Breast epithelium (tissue), 4 donors: ENCODE results near the gene MUC5AC. TPM values are rescaled to one million over a fixed set of nuclear protein-coding genes. Genes with fewer than 3 reads are reported as not detected.

Experiments
- DNase-seq, 2 donors: peaks; one replicate each; pipeline ENCODE4 v3.0.0-alpha.2; 2019; ENCODE audit warnings: low spot score in 2 of 2
- H3K27ac ChIP-seq, 2 donors: fragments of 200-600 bp; sonication (generic) in 1 of 2; one replicate each; pipeline ENCODE4 v1.5.1; 2016 to 2019; ENCODE audit warnings: mild to moderate bottlenecking in 1 of 2
- H3K27me3 ChIP-seq, 2 donors: fragments of 200-600 bp; sonication (generic) in 1 of 2; one replicate each; pipeline versions ENCODE4 v1.5.1 to v1.6.0; 2017 to 2019; ENCODE audit warnings: control low read depth in 1 of 2, mild to moderate bottlenecking in 1 of 2
- H3K36me3 ChIP-seq: fragments of 200-600 bp; one replicate; pipeline ENCODE4 v1.5.1; 2019
- H3K4me1 ChIP-seq, 2 donors: fragments of 200-600 bp; sonication (generic); one replicate each; pipeline ENCODE4 v1.5.1; 2016 to 2019; ENCODE audit warnings: control low read depth in 1 of 2
- H3K4me3 ChIP-seq, 3 donors: fragments of 200-600 bp; sonication (generic); 1 replicate in 2 of 3; 2 replicates in 1 of 3; pipeline ENCODE4 v1.5.1; 2016 to 2019; ENCODE audit warnings: mild to moderate bottlenecking in 3 of 3, moderate library complexity in 2 of 3
- H3K9me3 ChIP-seq, 2 donors: fragments of 200-600 bp; sonication (generic) in 1 of 2; one replicate each; pipeline ENCODE4 v1.5.1; 2016 to 2019; ENCODE audit warnings: control low read depth in 1 of 2
- POLR2A ChIP-seq: fragments of 450-650 bp; IDR thresholded peaks from one replicate; pipeline ENCODE4 v1.6.1; 2016; ENCODE audit warnings: antibody characterized with exemption, mild to moderate bottlenecking, moderate library complexity
- POLR2AphosphoS5 ChIP-seq, 3 donors: sonication (generic); formaldehyde crosslinking; IDR thresholded peaks; one replicate each; pipeline ENCODE4 v1.6.1; 2017; ENCODE audit warnings: antibody characterized with exemption in 3 of 3
- intact Hi-C: fragments of 100-400 bp; cut with DNase I; formaldehyde crosslinking; loops from one replicate; pipeline ENCODE4 v1.15.1; 2023; ENCODE audit warnings: low total_unique reads
- total RNA-seq, 3 donors: library from RNA; depleted of rRNA; stranded (reverse); fragments of >200 nt; gene quantifications; one replicate each; pipeline ENCODE4 v1.1.0, GENCODE V29; 2016
- TF ChIP-seq, protein P1 (sequence below), 3 donors: fragments of 450-650 bp; IDR thresholded peaks; one replicate each; pipeline ENCODE4 v1.5.1; 2016 to 2017; ENCODE audit warnings: antibody characterized with exemption in 3 of 3, mild to moderate bottlenecking in 3 of 3, moderate library complexity in 3 of 3

The MUC5AC gene
- total RNA-seq, 3 donors from 2014 or later = not detected

DNA sequence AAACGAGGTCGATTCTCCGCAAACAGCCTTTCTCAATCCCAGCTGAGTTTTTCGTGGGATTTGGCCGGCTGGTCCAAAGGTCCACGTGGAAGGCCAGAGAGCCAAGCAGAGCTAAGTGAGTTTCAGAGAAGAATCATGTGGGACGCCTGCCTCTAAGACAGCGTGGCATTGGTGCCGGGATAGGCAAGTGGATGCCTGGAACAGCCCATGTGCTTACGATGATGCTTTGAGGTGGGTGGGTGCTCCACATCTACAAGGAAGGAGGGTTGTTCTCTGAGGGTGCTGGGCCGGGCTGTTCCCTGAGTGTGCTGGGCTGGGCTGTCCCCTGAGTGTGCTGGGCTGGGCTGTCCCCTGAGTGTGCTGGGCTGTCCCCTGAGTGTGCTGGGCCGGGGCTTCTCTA, 41.6 kb upstream of the MUC5AC start:
- H3K9me3 ChIP-seq = no peaks in the 10 kb centered on the region
- no peak overlapping the region for H3K27ac ChIP-seq
- intact Hi-C loops = no loop called here
- peaks cover 0 to 27% of the 10 kb centered on the region in 2 donors for H3K27me3 ChIP-seq
- no peak overlapping the region for H3K4me3 ChIP-seq
- H3K4me1 ChIP-seq = no peaks in the 10 kb centered on the region
- DNase-seq = no peak
- H3K36me3 ChIP-seq = no peaks in the 10 kb centered on the region
- TF ChIP-seq POLR2AphosphoS5 (IDR thresholded peaks at IDR 0.05) (no peak), POLR2A (no peak)
- TF ChIP-seq, protein P1, sequence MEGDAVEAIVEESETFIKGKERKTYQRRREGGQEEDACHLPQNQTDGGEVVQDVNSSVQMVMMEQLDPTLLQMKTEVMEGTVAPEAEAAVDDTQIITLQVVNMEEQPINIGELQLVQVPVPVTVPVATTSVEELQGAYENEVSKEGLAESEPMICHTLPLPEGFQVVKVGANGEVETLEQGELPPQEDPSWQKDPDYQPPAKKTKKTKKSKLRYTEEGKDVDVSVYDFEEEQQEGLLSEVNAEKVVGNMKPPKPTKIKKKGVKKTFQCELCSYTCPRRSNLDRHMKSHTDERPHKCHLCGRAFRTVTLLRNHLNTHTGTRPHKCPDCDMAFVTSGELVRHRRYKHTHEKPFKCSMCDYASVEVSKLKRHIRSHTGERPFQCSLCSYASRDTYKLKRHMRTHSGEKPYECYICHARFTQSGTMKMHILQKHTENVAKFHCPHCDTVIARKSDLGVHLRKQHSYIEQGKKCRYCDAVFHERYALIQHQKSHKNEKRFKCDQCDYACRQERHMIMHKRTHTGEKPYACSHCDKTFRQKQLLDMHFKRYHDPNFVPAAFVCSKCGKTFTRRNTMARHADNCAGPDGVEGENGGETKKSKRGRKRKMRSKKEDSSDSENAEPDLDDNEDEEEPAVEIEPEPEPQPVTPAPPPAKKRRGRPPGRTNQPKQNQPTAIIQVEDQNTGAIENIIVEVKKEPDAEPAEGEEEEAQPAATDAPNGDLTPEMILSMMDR (IDR thresholded peaks at IDR 0.05) = no peak

- no peak overlapping the region for H3K4me3 ChIP-seq
- peaks cover 0 to 34% of the 10 kb centered on the region in 2 donors for H3K27me3 ChIP-seq
- no peaks in the 10 kb centered on the region for H3K36me3 ChIP-seq
- H3K9me3 ChIP-seq = no peaks in the 10 kb centered on the region
- intact Hi-C loops = no loop called here
- no peak for TF ChIP-seq POLR2A
- H3K4me1 ChIP-seq = no peaks in the 10 kb centered on the region
- DNase-seq = no peak
- no peak overlapping the region for H3K27ac ChIP-seq
These were observed 40.9 kb upstream of the MUC5AC start for GRCh38 chr11:1116666-1117390.

DNA sequence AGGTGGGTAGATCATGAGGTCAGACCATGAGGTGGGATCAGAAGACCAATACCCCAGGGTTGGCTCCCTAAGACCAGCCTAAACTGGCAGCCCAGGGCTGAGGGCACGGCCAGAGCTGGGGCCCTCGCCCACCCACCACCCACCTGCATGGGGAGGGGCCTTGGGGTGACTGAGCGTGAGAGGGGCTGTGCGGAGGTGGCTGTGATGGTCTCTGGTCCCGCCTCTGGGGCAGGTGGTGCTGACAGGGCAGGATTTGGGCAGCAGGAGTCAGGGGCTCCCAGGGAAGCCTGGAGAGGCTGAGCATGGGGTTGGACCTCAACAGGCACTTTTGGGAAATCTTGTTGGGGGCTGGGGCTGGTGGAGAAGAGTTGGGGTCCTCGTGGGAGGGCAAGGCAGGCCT, 39.8 kb upstream of the MUC5AC start:
- DNase-seq = no peak
- TF ChIP-seq, protein P1 (IDR thresholded peaks at IDR 0.05) = no peak
- no peak for TF ChIP-seq POLR2AphosphoS5 (IDR thresholded peaks at IDR 0.05)
- TF ChIP-seq POLR2A = no peak
- no peaks in the 10 kb centered on the region for H3K36me3 ChIP-seq
- no peaks in the 10 kb centered on the region for H3K4me1 ChIP-seq
- no peaks in the 10 kb centered on the region for H3K9me3 ChIP-seq
- H3K4me3 ChIP-seq = no peak overlapping the region
- intact Hi-C loops = no loop called here
- H3K27ac ChIP-seq = no peak overlapping the region
- H3K27me3 ChIP-seq = peaks cover 0 to 44% of the 10 kb centered on the region in 2 donors

- intact Hi-C loops = no loop called here
- Histone ChIP-seq H3K9me3 (no peaks in the 10 kb centered on the region), H3K4me1 (no peaks in the 10 kb centered on the region), H3K36me3 (no peaks in the 10 kb centered on the region), H3K4me3 (no peak overlapping the region), H3K27ac (no peak overlapping the region), H3K27me3 (peaks cover 0 to 44% of the 10 kb centered on the region in 2 donors)
- DNase-seq = no peak
- TF ChIP-seq, protein P1 (IDR thresholded peaks at IDR 0.05) = no peak
- TF ChIP-seq POLR2A = no peak
- no peak for TF ChIP-seq POLR2AphosphoS5 (IDR thresholded peaks at IDR 0.05)
These were observed 38.8 kb upstream of the MUC5AC start for GRCh38 chr11:1118755-1119603.

DNA sequence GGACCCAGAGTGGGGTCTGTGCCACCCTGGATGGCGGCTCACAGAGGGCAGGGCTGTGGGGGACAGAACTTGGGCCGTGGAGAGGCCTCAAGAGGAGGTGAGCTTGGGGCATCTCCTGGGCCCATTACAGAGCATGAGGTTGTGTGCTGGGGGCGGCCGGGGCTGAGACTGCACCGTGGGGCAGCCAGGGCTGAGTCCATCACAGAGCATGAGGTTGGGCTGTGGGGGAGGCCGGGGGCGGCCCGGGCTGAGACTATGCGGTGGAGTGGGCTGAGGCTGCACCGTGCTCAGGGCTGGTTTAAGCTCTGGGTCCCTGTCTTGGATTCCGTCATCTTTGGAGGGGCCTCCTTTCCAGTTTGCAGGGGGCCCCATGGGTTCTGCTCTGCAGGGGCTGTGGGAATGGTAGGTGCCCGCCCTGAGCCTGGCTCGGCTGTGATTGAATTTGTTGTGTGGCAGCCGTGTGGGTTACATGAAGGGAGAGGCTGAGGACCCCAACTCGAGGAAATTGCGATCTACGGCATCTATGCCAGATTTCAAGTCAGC, 38.1 kb upstream of the MUC5AC start:
- DNase-seq = peak in 1 of 2 donors; percentile 43
- Histone ChIP-seq H3K9me3 (no peaks in the 10 kb centered on the region), H3K4me3 (no peak overlapping the region), H3K27ac (no peak overlapping the region), H3K27me3 (peaks cover 0 to 44% of the 10 kb centered on the region in 2 donors), H3K4me1 (no peaks in the 10 kb centered on the region), H3K36me3 (no peaks in the 10 kb centered on the region)
- TF ChIP-seq, protein P1 (IDR thresholded peaks at IDR 0.05) = no peak
- TF ChIP-seq POLR2AphosphoS5 (IDR thresholded peaks at IDR 0.05) = no peak
- TF ChIP-seq POLR2A = no peak
- intact Hi-C loops = no loop called here
